T-cell (primary cell): ENCODE results near the gene MIB2. TPM values are rescaled to one million over a fixed set of nuclear protein-coding genes. Genes with fewer than 3 reads are reported as not detected.

Experiments used
- ATAC-seq, 4 experiments: fragments of 200-7000 bp in 3 of 4; fragments of 150-1000 bp in 1 of 4; cut with Tn5 transposase; replicated peaks in 1 of 4; 1 replicate in 3 of 4; 2 replicates in 1 of 4; pipeline ENCODE4 v1.10.0; 2021; ENCODE audit warnings: moderate library complexity in 3 of 4, mild to moderate bottlenecking in 2 of 4, moderate number of reproducible peaks in 1 of 4
- CTCF ChIA-PET, 2 donors: fragments of 300-600 bp; sonication (Branson Sonifier 250); formaldehyde crosslinking; loops; one replicate each; lab custom pipeline; 2022; ENCODE audit warnings: antibody characterized with exemption in 2 of 2; lab: Charles Lee
- POLR2A ChIA-PET, 2 donors: fragments of 300-600 bp; sonication (Branson Sonifier 250); formaldehyde crosslinking; loops; one replicate each; lab custom pipeline; 2022; ENCODE audit warnings: antibody characterized with exemption in 2 of 2; lab: Charles Lee
- DNase-seq, 35 experiments: peaks; one replicate each; pipeline versions ENCODE4 v3.0.0 to v3.0.0-alpha.2; 2013 to 2023
- H3K27ac ChIP-seq: one replicate; pipeline ENCODE4 v1.5.1; 2013; ENCODE audit warnings: low read length
- H3K27me3 ChIP-seq, 2 experiments: replicated peaks in 1 of 2; 1 replicate in 1 of 2; 2 replicates in 1 of 2; pipeline versions ENCODE4 v1.6.1 to v1.7.0; 2013; ENCODE audit warnings: low read length in 1 of 2, mixed read lengths in 1 of 2; ENCODE audit not compliant: control insufficient read depth in 2 of 2, insufficient read depth in 2 of 2; ENCODE audit errors: extremely low read depth in 1 of 2
- H3K36me3 ChIP-seq, 2 donors: 1 replicate in 1 of 2; 2 replicates in 1 of 2; pipeline versions ENCODE4 v1.6.1 to v1.7.0; 2013; ENCODE audit warnings: low read length in 1 of 2; ENCODE audit not compliant: control insufficient read depth in 2 of 2, insufficient read depth in 1 of 2; ENCODE audit errors: extremely low read depth in 1 of 2
- H3K4me1 ChIP-seq, 2 experiments: 1 replicate in 1 of 2; 2 replicates in 1 of 2; pipeline versions ENCODE4 v1.6.1 to v1.7.0; 2013; ENCODE audit warnings: low read length in 2 of 2, mixed read lengths in 1 of 2; ENCODE audit not compliant: insufficient read depth in 2 of 2, control insufficient read depth in 1 of 2; ENCODE audit errors: extremely low read depth in 1 of 2
- H3K4me3 ChIP-seq, 2 donors: 1 replicate in 1 of 2; 2 replicates in 1 of 2; pipeline versions ENCODE4 v1.5.1 to v1.7.0; 2013; ENCODE audit warnings: mild to moderate bottlenecking in 2 of 2, low read length in 1 of 2, moderate library complexity in 1 of 2; ENCODE audit not compliant: control insufficient read depth in 1 of 2; ENCODE audit errors: extremely low read depth in 1 of 2
- H3K9me3 ChIP-seq: 2 replicates; pipeline ENCODE4 v1.7.0; 2013
- H3K27ac Mint-ChIP-seq, 2 donors: one replicate each; pipeline ENCODE4 v1.8.0; 2020 to 2021; ENCODE audit warnings: mild to moderate bottlenecking in 2 of 2, mixed read lengths in 2 of 2
- H3K27me3 Mint-ChIP-seq, 2 donors: one replicate each; pipeline ENCODE4 v1.8.0; 2021 to 2022; ENCODE audit warnings: mixed read lengths in 2 of 2
- H3K36me3 Mint-ChIP-seq: one replicate; pipeline ENCODE4 v1.8.0; 2021; ENCODE audit warnings: mixed read lengths
- H3K4me1 Mint-ChIP-seq, 3 donors: one replicate each; pipeline ENCODE4 v1.8.0; 2020 to 2022; ENCODE audit warnings: mixed read lengths in 3 of 3, mild to moderate bottlenecking in 1 of 3
- H3K4me3 Mint-ChIP-seq, 3 donors: one replicate each; pipeline ENCODE4 v1.8.0; 2020 to 2022; ENCODE audit warnings: mild to moderate bottlenecking in 3 of 3, mixed read lengths in 3 of 3, moderate library complexity in 3 of 3
- H3K9me3 Mint-ChIP-seq, 3 donors: one replicate each; pipeline ENCODE4 v1.8.0; 2020 to 2022; ENCODE audit warnings: mixed read lengths in 3 of 3
- WGBS: methylation state at CpG from one replicate; pipeline ENCODE4 v1.1.5; 2013; ENCODE audit warnings: missing lambda C conversion rate; ENCODE audit not compliant: insufficient coverage; 5-methylcytosine and 5-hydroxymethylcytosine counted together
- total RNA-seq, 35 experiments: library from RNA in 6 of 35; stranded (reverse) in 6 of 35; fragments of 120-200 nt in 1 of 35; gene quantifications; one replicate each; pipeline versions ENCODE4 v1.2.1 to v1.2.4 and lab custom pipeline; 2013 to 2026

MIB2 gene
- total RNA-seq, 5 donors from 2014 or later (not counting 1 experiment from before 2014, with no cell fraction given): 68.9 to 105 (median 103) TPM

GRCh38 chr1:1616838-1617237 is 1.5 kb downstream of the MIB2 start:
- Mint-ChIP-seq H3K36me3 (peaks cover 4% of the 10 kb centered on the region), H3K27ac (peak overlapping the region in 1 of 2 donors; percentile 57), H3K4me3 (peak overlapping the region; percentile 75 to 82 (median 77)), H3K27me3 (no peaks in the 10 kb centered on the region), H3K9me3 (no peaks in the 10 kb centered on the region), H3K4me1 (peaks cover 28 to 33% (median 29%) of the 10 kb centered on the region in 3 donors)
- H3K27ac ChIP-seq: no peak overlapping the region
- ChIA-PET CTCF (no interaction called here), POLR2A (no interaction called here)
- H3K36me3 ChIP-seq: peaks cover 7% of the 10 kb centered on the region in 2 donors
- ATAC-seq: no peak
- DNase-seq: no peak
- H3K4me3 ChIP-seq: peak overlapping the region; percentile 34 to 60
- H3K27me3 ChIP-seq: no peaks in the 10 kb centered on the region
- no peaks in the 10 kb centered on the region for H3K9me3 ChIP-seq
- peaks cover 14 to 27% of the 10 kb centered on the region in 2 experiments for H3K4me1 ChIP-seq
- 91% methylated on average over 18 of the region's 19 CpGs for WGBS

- peaks cover 25 to 29% (median 29%) of the 10 kb centered on the region in 3 donors for H3K4me1 Mint-ChIP-seq
- H3K36me3 Mint-ChIP-seq: peaks cover 4% of the 10 kb centered on the region
- H3K27me3 Mint-ChIP-seq: no peaks in the 10 kb centered on the region
- no peak overlapping the region for H3K4me3 ChIP-seq
- H3K9me3 ChIP-seq: no peaks in the 10 kb centered on the region
- H3K27ac ChIP-seq: no peak overlapping the region
- CTCF ChIA-PET: no interaction called here
- H3K4me1 ChIP-seq: peaks cover 14 to 27% of the 10 kb centered on the region in 2 experiments
- H3K4me3 Mint-ChIP-seq: peak overlapping the region; percentile 75 to 82 (median 77)
- H3K27me3 ChIP-seq: no peaks in the 10 kb centered on the region
- DNase-seq (no peak), ATAC-seq (no peak)
- 86% methylated on average over 6 of the region's 11 CpGs for WGBS
- H3K36me3 ChIP-seq: peaks cover 7% of the 10 kb centered on the region in 2 donors
- no peak overlapping the region for H3K27ac Mint-ChIP-seq
- POLR2A ChIA-PET: interaction anchor here in 1 of 2 donors (0.6 kb wide), 1 partner anchor 11 kb away, joined by 3 read pairs; no protein-coding TSS in a partner anchor
- H3K9me3 Mint-ChIP-seq: no peaks in the 10 kb centered on the region
Measured at GRCh38 chr1:1617516-1617915, 2.2 kb downstream of the MIB2 start.

- Mint-ChIP-seq H3K9me3 (no peaks in the 10 kb centered on the region), H3K27me3 (no peaks in the 10 kb centered on the region), H3K4me1 (peaks cover 28 to 30% (median 29%) of the 10 kb centered on the region in 3 donors), H3K27ac (no peak overlapping the region), H3K36me3 (peaks cover 4% of the 10 kb centered on the region), H3K4me3 (peak overlapping the region; percentile 75 to 82 (median 77))
- ChIA-PET POLR2A (no interaction called here), CTCF (no interaction called here)
- Histone ChIP-seq H3K4me1 (peaks cover 14 to 27% of the 10 kb centered on the region in 2 experiments), H3K36me3 (peaks cover 7% of the 10 kb centered on the region in 2 donors), H3K4me3 (no peak overlapping the region), H3K27ac (no peak overlapping the region), H3K27me3 (no peaks in the 10 kb centered on the region), H3K9me3 (no peaks in the 10 kb centered on the region)
- ATAC-seq (no peak), DNase-seq (peak in 1 of 35 experiments; percentile 2)
- WGBS: 98% methylated on average over 5 of the region's 6 CpGs
Measured at GRCh38 chr1:1617925-1618324, 2.6 kb downstream of the MIB2 start.

GRCh38 chr1:1618396-1619068 is 3.2 kb downstream of the MIB2 start:
- H3K4me1 Mint-ChIP-seq: peaks cover 26 to 29% (median 27%) of the 10 kb centered on the region in 3 donors
- no peak overlapping the region for H3K27ac Mint-ChIP-seq

GRCh38 chr1:1619917-1620361 is 4.6 kb downstream of the MIB2 start:
- Mint-ChIP-seq H3K36me3 (peaks cover 4% of the 10 kb centered on the region), H3K9me3 (no peaks in the 10 kb centered on the region), H3K27ac (no peak overlapping the region), H3K27me3 (no peaks in the 10 kb centered on the region), H3K4me3 (no peak overlapping the region), H3K4me1 (peaks cover 13 to 15% (median 14%) of the 10 kb centered on the region in 3 donors)
- DNase-seq (peak in 1 of 35 experiments; percentile 3), ATAC-seq (no peak)
- WGBS: 90% methylated on average over 13 of the region's 14 CpGs
- Histone ChIP-seq H3K4me1 (peaks cover 6 to 13% of the 10 kb centered on the region in 2 experiments), H3K27me3 (no peaks in the 10 kb centered on the region), H3K36me3 (peaks cover 7% of the 10 kb centered on the region in 2 donors), H3K27ac (no peak overlapping the region), H3K4me3 (no peak overlapping the region), H3K9me3 (no peaks in the 10 kb centered on the region)
- CTCF ChIA-PET: no interaction called here
- POLR2A ChIA-PET: no interaction called here

More at GRCh38 chr1:1618396-1619068, 3.2 kb downstream of the MIB2 start:
- Histone ChIP-seq H3K4me1 (peaks cover 13 to 24% of the 10 kb centered on the region in 2 experiments), H3K36me3 (peaks cover 7% of the 10 kb centered on the region in 2 donors), H3K27ac (no peak overlapping the region), H3K27me3 (no peaks in the 10 kb centered on the region), H3K4me3 (no peak overlapping the region), H3K9me3 (no peaks in the 10 kb centered on the region)
- H3K4me3 Mint-ChIP-seq: no peak overlapping the region
- no peak for ATAC-seq
- no peaks in the 10 kb centered on the region for H3K27me3 Mint-ChIP-seq
- H3K36me3 Mint-ChIP-seq: peaks cover 4% of the 10 kb centered on the region
- POLR2A ChIA-PET: no interaction called here
- DNase-seq: peak in 1 of 35 experiments; percentile 3
- 94% methylated on average over 7 of the region's 9 CpGs for WGBS
- no peaks in the 10 kb centered on the region for H3K9me3 Mint-ChIP-seq
- CTCF ChIA-PET: no interaction called here

GRCh38 chr1:1620433-1621139 is 5.3 kb downstream of the MIB2 start:
- ChIA-PET POLR2A (no interaction called here), CTCF (no interaction called here)
- Histone ChIP-seq H3K9me3 (no peaks in the 10 kb centered on the region), H3K36me3 (peaks cover 7% of the 10 kb centered on the region in 2 donors), H3K27ac (no peak overlapping the region), H3K4me3 (no peak overlapping the region), H3K4me1 (peaks cover 6 to 17% of the 10 kb centered on the region in 2 experiments), H3K27me3 (no peaks in the 10 kb centered on the region)
- WGBS: 98% methylated on average over 7 of the region's 16 CpGs
- Mint-ChIP-seq H3K9me3 (no peaks in the 10 kb centered on the region), H3K36me3 (peaks cover 4% of the 10 kb centered on the region), H3K27ac (no peak overlapping the region), H3K4me3 (no peak overlapping the region), H3K27me3 (no peaks in the 10 kb centered on the region), H3K4me1 (peaks cover 11 to 15% (median 14%) of the 10 kb centered on the region in 3 donors)
- DNase-seq (no peak), ATAC-seq (no peak)
